Measurements from ENCODE around the gene BCAP31.
A peak's percentile ranks its signal among the peaks of the same experiment; 100 is the strongest.
"Not testable (repeated sequence)": the region's sequence is repeated elsewhere in the genome, so short reads cannot be mapped to it uniquely, and the experiment has no call there.

Gene BCAP31

GRCh38 chrX:153694687-153695270 is 29.4 kb downstream of the BCAP31 start:
- no peak for DNase-seq (ENCODE audit: low spot score)

GRCh38 chrX:153694256-153694655 is 29.9 kb downstream of the BCAP31 start:
- not testable (repeated sequence) for DNase-seq (ENCODE audit: low spot score)

GRCh38 chrX:153693216-153694086 is 30.7 kb downstream of the BCAP31 start:
- DNase-seq (ENCODE audit: low spot score) = no peak

GRCh38 chrX:153692611-153693156 is 31.5 kb downstream of the BCAP31 start:
- DNase-seq (ENCODE audit: low spot score) = no peak

GRCh38 chrX:153692003-153692402 is 32.2 kb downstream of the BCAP31 start:
- DNase-seq (ENCODE audit: low spot score) = no peak

DNA sequence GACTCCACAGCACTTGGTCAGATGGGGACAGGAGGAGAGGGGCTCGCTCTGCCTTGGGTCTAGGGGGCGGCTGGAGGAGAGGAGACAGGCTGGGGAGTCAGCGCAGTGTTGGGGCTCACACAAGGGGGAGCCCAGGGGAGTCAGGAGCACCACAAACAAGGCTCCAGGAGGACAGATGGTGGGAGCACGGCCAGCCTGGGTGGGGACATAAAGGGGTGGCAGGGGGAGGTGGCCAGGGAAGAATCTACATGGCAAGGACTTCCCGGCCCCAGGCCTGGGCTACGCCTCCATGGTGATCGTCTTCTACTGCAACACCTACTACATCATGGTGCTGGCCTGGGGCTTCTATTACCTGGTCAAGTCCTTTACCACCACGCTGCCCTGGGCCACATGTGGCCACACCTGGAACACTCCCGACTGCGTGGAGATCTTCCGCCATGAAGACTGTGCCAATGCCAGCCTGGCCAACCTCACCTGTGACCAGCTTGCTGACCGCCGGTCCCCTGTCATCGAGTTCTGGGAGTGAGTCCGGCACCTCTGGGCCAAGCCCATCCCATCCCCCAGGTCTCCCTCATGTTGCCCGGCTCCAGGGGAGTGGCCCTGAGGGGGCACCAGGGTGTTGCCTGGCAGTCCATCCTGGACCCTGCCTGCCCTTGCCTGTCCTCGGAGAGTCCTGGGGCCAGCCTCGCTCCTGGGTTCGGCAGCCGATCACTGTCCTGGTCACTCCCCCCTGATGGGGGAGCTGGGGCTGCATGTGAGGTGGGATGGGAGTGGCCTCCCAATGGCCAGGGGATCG is 33.0 kb downstream of the BCAP31 start:
- not testable (repeated sequence) for DNase-seq (ENCODE audit: low spot score)

DNA sequence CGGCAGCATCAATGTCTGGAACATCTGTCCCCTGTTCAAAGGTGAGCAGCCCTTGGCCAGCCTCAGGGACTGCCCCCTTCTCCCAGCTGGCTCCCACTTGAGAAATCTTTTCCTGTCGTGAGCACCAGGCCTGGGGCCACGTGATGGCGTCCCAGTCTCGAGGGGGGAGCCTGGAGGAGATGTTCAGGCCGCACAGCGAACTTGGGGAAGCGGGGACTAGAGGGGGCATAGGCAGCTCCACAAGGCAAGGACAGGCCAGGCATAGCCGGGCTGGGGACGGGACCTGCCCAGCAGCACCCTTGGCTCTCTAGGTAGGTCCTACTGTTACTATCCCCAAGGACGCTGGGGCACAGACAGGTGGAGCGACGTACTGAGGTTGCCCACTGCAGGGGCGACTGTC is 33.7 kb downstream of the BCAP31 start:
- no peak for DNase-seq (ENCODE audit: low spot score)

DNA sequence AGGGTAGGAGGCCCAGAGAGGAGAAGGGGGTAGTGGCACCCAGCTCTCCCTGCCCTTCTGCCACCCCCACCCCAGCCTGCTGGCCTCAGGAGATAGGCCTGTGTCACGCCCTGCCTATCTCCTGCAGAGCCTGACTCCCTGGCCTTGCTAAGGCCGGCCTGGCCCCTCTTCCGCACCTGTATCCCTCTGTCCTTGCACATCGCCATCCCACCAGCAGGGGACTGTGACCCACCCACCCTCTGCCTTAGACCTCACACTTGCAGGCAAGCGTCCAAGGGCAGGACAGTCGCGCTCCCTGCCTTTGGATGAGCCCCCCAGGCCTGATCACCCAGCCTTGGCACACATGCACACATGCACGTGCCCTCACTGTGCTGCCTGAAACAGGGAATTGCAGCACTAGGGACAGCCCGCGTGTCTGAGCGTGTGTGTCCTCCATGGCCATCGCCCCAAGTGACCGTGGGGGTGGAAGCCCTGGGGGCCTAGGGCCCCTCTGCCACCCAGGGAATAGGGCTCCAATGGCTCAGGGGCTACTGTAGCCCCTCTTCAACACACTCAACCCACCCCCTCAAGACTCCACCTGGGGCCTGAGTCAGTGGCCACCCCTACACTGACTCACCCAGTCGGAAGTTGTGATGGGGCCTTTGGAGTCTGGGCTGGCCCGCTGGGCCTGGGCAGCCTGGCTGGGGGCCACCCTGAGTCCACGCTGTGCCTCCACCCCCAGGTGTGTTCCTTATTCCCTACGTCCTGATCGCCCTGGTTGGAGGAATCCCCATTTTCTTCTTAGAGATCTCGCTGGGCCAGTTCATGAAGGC is 34.3 kb downstream of the BCAP31 start:
- DNase-seq (ENCODE audit: low spot score) = no peak

DNA sequence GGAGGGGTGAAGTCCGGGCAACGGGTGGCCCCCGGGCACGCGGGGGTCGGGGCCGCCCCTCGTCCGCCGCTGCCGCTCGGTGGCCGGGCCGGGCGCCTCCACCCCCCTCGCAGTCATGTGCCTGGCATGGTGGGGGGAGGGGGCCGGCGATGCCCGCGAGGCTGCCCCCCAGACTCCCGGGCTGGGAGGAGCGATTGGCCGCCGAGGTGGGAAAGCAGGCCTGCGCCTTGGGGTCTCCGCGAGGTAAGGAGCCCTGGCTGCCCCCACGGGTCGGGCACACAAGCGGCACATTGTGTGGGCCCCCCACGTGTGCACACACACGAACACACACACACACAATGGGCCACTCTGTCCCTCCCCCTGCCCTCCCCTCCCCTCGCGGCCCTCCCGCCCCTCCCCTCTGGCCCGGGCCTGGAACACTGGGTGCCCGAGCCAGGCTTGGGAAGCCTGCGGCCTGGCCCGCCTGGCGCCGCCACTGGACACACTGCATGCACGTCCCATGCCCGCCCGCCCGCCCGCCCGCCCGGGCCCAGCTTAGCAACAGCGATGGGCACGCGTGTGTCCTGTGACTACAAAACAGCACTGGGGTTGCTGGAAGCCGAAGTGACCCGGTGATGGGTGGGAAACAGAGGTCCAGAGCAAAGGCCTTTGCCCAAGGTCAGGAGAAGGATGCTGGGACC is 35.1 kb downstream of the BCAP31 start:
- DNase-seq (ENCODE audit: low spot score) = peak; percentile 55

DNA sequence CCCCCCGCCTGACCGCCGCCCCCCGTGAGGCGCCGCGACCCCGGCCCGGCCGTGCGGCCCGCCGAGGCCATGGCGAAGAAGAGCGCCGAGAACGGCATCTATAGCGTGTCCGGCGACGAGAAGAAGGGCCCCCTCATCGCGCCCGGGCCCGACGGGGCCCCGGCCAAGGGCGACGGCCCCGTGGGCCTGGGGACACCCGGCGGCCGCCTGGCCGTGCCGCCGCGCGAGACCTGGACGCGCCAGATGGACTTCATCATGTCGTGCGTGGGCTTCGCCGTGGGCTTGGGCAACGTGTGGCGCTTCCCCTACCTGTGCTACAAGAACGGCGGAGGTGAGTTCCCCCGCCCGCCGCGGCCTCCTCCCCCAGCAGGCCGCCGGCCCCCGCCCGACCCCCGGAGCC is 35.7 kb downstream of the BCAP31 start:
- DNase-seq (ENCODE audit: low spot score) = no peak

DNA sequence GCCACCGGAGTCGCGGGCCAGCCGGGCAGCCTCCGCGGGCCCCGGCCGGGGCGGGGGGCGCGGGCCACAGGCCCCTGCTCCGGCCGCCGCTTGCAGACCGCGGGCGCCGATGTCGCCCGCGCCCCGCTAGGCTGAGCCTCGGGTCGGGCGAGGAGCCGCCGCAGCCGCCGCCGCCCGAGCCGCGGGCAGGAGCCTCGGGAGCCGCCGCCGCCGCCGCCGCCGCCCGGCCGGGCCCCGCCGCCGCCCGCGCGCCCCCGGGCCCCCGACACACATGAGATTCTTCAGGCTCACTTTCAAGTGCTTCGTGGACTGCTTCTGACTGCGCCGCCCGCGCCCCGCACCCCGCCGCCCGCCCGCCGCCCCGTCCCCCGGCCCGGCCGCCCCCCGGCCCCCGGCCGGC is 36.1 kb downstream of the BCAP31 start:
- DNase-seq (ENCODE audit: low spot score) = no peak

DNA sequence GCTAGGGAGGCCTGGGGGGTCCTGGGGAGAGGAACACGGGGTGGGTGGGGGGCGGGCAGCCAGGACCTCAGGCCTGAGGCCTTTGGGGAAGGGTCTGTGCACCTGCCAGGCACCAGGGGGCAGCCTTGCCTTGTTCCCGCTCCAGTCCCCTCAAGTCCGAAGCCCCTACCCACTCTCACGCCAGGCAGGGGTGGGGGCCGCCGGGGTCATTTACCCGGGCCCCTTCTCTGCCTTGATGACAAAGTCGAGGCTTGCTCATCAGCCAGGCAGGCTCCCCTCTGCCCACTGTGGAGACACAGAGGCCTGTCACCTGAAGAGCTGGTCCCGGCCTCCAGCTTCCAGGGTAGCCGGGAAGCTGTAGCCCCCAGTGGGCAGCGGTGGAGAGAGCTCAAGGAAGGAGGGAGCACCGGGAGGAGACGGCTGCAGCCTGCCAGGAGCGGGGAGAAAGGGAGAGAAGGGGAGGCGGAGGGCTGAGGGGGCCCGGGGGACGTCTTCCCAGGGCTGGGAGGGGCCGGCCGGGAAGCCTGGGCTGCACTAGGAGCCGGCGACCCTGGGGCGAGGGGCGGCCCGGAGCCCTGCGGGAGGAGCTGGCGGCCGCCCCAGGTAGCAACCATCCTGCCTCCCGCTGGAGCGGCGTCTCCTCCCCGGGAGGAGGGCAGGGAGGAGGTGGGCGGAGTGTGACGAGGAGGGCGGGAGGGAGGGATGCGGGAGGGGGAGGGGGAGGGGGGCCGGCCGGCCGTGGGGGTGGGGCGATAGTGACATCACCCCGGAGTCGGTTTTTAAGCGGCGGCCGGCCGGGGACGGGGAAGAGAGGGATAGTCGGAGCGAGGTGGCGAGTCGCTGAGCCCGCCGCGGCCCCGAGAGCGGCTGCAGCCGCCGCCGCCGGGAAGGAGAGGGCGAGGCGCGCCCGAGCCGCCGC is 36.8 kb downstream of the BCAP31 start, which contains the start of gene SLC6A8:
Gene SLC6A8 (plus strand): TSS at position 806 of the 919 bp plus-strand sequence. CDS start 649 bp downstream, outside the sequence.
- peak; percentile 50 for DNase-seq (ENCODE audit: low spot score)

DNA sequence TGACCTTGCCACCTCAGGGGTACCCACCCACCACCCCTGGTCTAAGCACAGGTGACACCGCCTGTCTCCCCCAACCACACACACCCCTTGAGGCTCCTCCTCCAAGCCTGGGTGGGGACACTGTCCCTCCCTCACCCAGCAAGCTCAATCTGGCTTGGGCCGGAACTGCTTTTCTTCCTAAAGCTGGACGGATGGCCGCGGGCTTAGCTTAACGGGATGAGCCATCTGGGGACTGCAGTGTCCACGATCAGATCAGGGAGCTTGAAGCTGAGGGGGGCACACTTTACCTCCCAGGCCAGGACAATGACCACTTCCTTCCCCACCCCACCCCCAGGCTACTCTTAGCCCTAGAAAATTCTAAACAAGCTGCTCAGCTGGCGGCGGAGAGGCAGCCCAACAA is 37.5 kb downstream of the BCAP31 start:
- no peak for DNase-seq (ENCODE audit: low spot score)

DNA sequence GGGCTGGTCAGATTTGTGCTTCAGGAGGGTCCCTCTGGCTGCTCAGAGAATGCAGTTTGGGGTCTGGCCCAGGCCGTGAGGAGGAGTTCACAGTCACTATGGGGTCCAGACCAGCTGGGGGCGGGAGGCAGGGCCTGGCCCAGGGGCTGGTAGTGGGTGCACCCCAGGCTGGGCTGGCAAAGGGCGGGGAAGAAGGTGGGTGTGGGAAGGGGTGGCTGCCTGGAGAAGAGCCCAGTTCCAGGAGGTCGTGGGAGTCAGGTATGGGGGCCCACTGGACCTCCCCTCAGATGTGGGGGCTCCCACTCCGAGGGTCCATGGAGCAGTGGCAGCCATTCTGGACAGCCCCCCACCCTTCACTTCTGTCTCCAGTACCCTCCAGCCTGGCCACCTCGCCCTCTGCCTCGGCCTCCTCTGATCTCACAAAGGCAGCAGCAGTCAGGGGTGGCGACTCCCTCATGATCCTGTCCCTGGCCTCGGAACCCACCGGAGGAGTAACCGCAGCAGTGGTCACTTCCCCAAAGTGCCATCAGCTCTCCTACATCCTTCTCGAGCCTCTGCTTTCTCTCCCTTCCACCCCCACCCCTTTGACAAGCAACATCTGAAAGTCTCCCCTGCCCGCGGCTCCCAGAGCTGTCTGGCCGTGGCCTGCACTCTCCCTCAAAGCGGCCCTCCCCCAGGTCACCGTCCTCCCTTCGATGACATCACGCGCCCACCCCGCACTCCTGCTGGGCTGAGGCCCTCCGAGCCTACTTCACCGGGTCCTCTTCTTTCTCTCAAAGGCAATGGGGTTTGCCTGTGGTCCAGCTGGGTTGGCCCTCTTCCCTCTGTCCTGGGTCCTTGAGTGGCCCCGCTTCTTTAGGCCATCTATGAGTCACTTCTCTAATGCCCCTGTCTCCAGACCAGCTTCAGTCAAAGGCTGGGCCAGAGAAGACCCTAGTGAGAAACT is 38.2 kb downstream of the BCAP31 start:
- no peak for DNase-seq (ENCODE audit: low spot score)

DNA sequence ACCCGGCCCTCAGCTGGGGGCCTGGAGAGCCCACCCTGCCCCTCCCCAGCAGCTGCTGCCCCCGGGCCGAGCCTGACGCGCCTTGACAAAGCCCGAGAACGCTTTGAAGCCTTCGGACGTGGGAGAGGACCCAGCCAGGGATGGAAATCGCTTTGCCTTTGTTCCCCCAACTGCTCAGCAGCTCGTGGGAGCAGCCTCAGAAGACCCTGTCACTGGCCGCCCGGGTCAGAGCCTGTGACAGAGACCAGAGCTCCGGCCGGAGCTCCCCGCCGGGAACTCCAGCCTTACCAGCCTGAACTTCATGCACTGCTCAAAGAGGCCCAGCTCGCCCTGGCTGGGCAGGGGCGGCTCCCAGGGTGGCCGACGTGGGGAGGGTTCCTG is 39.0 kb downstream of the BCAP31 start:
- no peak for DNase-seq (ENCODE audit: low spot score)

GRCh38 chrX:153684467-153685155 is 39.6 kb downstream of the BCAP31 start:
- no peak for DNase-seq (ENCODE audit: low spot score)

- not testable (repeated sequence) for DNase-seq (ENCODE audit: low spot score)
Measured at GRCh38 chrX:153683486-153683885, 40.7 kb downstream of the BCAP31 start.

DNA sequence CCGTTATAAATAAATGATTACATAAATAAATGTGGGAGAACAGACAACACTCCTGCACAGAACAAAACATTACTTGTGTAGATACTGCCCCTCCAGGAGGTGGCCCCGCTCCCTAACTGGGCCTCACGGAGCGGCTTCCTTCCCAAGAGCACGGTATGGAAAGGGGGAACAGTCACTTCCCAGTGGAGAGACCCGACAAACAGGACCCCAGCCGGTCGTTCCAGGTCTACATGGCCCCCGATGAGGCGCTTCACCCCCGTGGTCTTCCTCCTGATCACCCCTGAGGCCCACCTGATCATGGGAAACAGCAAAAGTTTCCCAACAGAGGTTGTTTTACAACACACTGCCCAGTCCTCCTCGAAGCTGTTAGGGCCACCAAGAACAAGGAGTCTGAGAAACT is 43.0 kb downstream of the BCAP31 start:
- DNase-seq (ENCODE audit: low spot score) = no peak

Data from pons (tissue), 1 donor.